ENCODE results near the gene IGF2BP2. TPM values are rescaled to one million over a fixed set of nuclear protein-coding genes. Genes with fewer than 3 reads are reported as not detected.

Gene IGF2BP2
- total and polyA plus RNA-seq, 2 of the 13 experiments (the other 11 are each of a cell fraction or from before 2014, with no cell fraction given) = 6.5 to 46.0 TPM

GRCh38 chr3:185717121-185717520 is 107.7 kb downstream of the IGF2BP2 start:
- Histone ChIP-seq H3K27ac (ENCODE audit: extremely low read length, insufficient read depth, low read length) (peak overlapping the region; percentile 47), H2AFZ (ENCODE audit: low read length) (no peak overlapping the region), H3K9ac (ENCODE audit: insufficient read depth, low read depth, low read length) (no peak overlapping the region), H3K4me1 (ENCODE audit: insufficient read depth, low read length) (peaks cover 79% of the 10 kb centered on the region), H3K36me3 (replicated peaks in 1 of 2; ENCODE audit: control insufficient read depth in 1 of 2, insufficient read depth in 2 of 2, low read length in 2 of 2) (peaks cover 0 to 4% of the 10 kb centered on the region in 2 experiments; a peak in 3 of 5 replicates), H4K20me1 (ENCODE audit: insufficient read depth, low read length) (peaks cover 71% of the 10 kb centered on the region), H3K27me3 (ENCODE audit: control insufficient read depth in 1 of 2, insufficient read depth in 2 of 2, low read length in 2 of 2) (no peaks in the 10 kb centered on the region), H3K4me2 (ENCODE audit: low read depth, low read length) (no peak overlapping the region; the same call in 1 of the 2 replicates), H3K79me2 (ENCODE audit: insufficient read depth, low read length) (peaks cover 91% of the 10 kb centered on the region), H3K4me3 (replicated peaks in 1 of 3; ENCODE audit: insufficient read depth in 1 of 3, low read depth in 2 of 3, low read length in 3 of 3) (no peak overlapping the region), H3K9me3 (ENCODE audit: low read length) (no peaks in the 10 kb centered on the region)
- ChIA-PET CTCF (ENCODE audit: low intra/inter-chr PET ratio, low total read pairs) (no interaction called here), POLR2A (no interaction called here)
- FAIRE-seq (no peak), DNase-seq (ENCODE audit: low spot score) (no peak), ATAC-seq (peak; percentile 10; the same call in 2 of the 3 replicates)
- intact Hi-C loops (cut with micrococcal nuclease; ENCODE audit: unreplicated experiment) = no loop called here
- no TSS peak for BruUV-seq (replicated peaks)
- 89% methylated on average over 4 of the region's 4 CpGs for WGBS (ENCODE audit: low lambda C conversion rate)
- no peak for TF ChIP-seq PCBP2 (optimal IDR thresholded peaks at IDR 0.05; ENCODE audit: low read depth, low read length, poor library complexity, severe bottlenecking)
- TF ChIP-seq CEBPG (CRISPR knock-in tag; IDR thresholded peaks at IDR 0.05) = peak; percentile 69
- TF ChIP-seq ELF3 (CRISPR knock-in tag; IDR thresholded peaks at IDR 0.05) = no peak
- TF ChIP-seq TBX2 (CRISPR knock-in tag; IDR thresholded peaks at IDR 0.05; ENCODE audit: borderline replicate concordance) = 0 out of 2 replicates have a peak, but pooled peaks have one; percentile 3
- TF ChIP-seq CEBPB (IDR thresholded peaks at IDR 0.05; ENCODE audit: borderline replicate concordance, low read depth, low read length) = peak; percentile 75
- peak in 1 of 2 experiments; percentile 69; a peak in 1 of 4 replicates for TF ChIP-seq ATF4 (CRISPR knock-in tag; IDR thresholded peaks at IDR 0.05)
- in situ Hi-C loops (cut with HindIII; ENCODE audit: extremely low pct_ligation_motif_present, low pct_unique_long_range_greater_than_20kb) = no loop called here

GRCh38 chr3:185716436-185717108 is 108.3 kb downstream of the IGF2BP2 start:
- Histone ChIP-seq H3K27me3 (ENCODE audit: control insufficient read depth in 1 of 2, insufficient read depth in 2 of 2, low read length in 2 of 2) (no peaks in the 10 kb centered on the region), H3K79me2 (ENCODE audit: insufficient read depth, low read length) (peaks cover 91% of the 10 kb centered on the region), H2AFZ (ENCODE audit: low read length) (no peak overlapping the region), H3K36me3 (replicated peaks in 1 of 2; ENCODE audit: control insufficient read depth in 1 of 2, insufficient read depth in 2 of 2, low read length in 2 of 2) (peaks cover 0 to 4% of the 10 kb centered on the region in 2 experiments; a peak in 3 of 5 replicates), H3K4me3 (replicated peaks in 1 of 3; ENCODE audit: insufficient read depth in 1 of 3, low read depth in 2 of 3, low read length in 3 of 3) (no peak overlapping the region), H3K9ac (ENCODE audit: insufficient read depth, low read depth, low read length) (no peak overlapping the region), H4K20me1 (ENCODE audit: insufficient read depth, low read length) (peaks cover 71% of the 10 kb centered on the region), H3K9me3 (ENCODE audit: low read length) (no peaks in the 10 kb centered on the region), H3K4me1 (ENCODE audit: insufficient read depth, low read length) (peaks cover 84% of the 10 kb centered on the region), H3K4me2 (ENCODE audit: low read depth, low read length) (no peak overlapping the region; the same call in 1 of the 2 replicates), H3K27ac (ENCODE audit: extremely low read length, insufficient read depth, low read length) (peak overlapping the region; percentile 47)
- intact Hi-C loops (cut with micrococcal nuclease; ENCODE audit: unreplicated experiment) (no loop called here), in situ Hi-C loops (cut with HindIII; ENCODE audit: extremely low pct_ligation_motif_present, low pct_unique_long_range_greater_than_20kb) (no loop called here)
- ATAC-seq (peak; percentile 11), FAIRE-seq (no peak), DNase-seq (ENCODE audit: low spot score) (no peak)
- WGBS (ENCODE audit: low lambda C conversion rate) = 87% methylated on average over 7 of the region's 8 CpGs
- ChIA-PET POLR2A (no interaction called here), CTCF (ENCODE audit: low intra/inter-chr PET ratio, low total read pairs) (no interaction called here)
- TF ChIP-seq ZNF687 (CRISPR knock-in tag; IDR thresholded peaks at IDR 0.05) (peak; percentile 13; the same call in 1 of the 2 replicates), ZNF792 (CRISPR knock-in tag; IDR thresholded peaks at IDR 0.05) (no peak), RBM22 (optimal IDR thresholded peaks at IDR 0.05; ENCODE audit: low read length) (peak; percentile 40)
- BruUV-seq (replicated peaks) = no TSS peak
